ENCODE data around the gene NAPEPLD.
"Not testable (repeated sequence)": the region's sequence is repeated elsewhere in the genome, so short reads cannot be mapped to it uniquely, and the experiment has no call there.

Gene NAPEPLD

GRCh38 chr7:103148994-103149807, at the start of gene NAPEPLD:
NAPEPLD (minus strand) TSS chr7:103149099; CDS start chr7:103128776, 20,323 bp downstream.
- DNase-seq, result peak; percentile 14

GRCh38 chr7:103198079-103198478, 49.2 kb upstream of the NAPEPLD start:
- DNase-seq, result not testable (repeated sequence)

GRCh38 chr7:103195364-103195763, 46.5 kb upstream of the NAPEPLD start:
- not testable (repeated sequence) for DNase-seq

- not testable (repeated sequence) for DNase-seq
Observed at GRCh38 chr7:103172415-103173146, 23.7 kb upstream of the NAPEPLD start.

GRCh38 chr7:103171695-103172414, 23.0 kb upstream of the NAPEPLD start:
- DNase-seq, result not testable (repeated sequence)

GRCh38 chr7:103166921-103167544, 18.1 kb upstream of the NAPEPLD start:
- not testable (repeated sequence) for DNase-seq

GRCh38 chr7:103163087-103163825, 14.4 kb upstream of the NAPEPLD start:
- DNase-seq, result not testable (repeated sequence)

GRCh38 chr7:103162641-103163040, 13.7 kb upstream of the NAPEPLD start:
- not testable (repeated sequence) for DNase-seq

- not testable (repeated sequence) for DNase-seq
Observed at GRCh38 chr7:103161998-103162616, 13.2 kb upstream of the NAPEPLD start.

GRCh38 chr7:103159072-103159471, 10.2 kb upstream of the NAPEPLD start:
- DNase-seq, result not testable (repeated sequence)

- DNase-seq, result not testable (repeated sequence)
Observed at GRCh38 chr7:103155331-103156024, 6.6 kb upstream of the NAPEPLD start.

GRCh38 chr7:103154042-103154441, 5.1 kb upstream of the NAPEPLD start:
- DNase-seq, result no peak

- not testable (repeated sequence) for DNase-seq
Observed at GRCh38 chr7:103152744-103153617, 4.1 kb upstream of the NAPEPLD start.

- not testable (repeated sequence) for DNase-seq
Observed at GRCh38 chr7:103151993-103152676, 3.2 kb upstream of the NAPEPLD start.

- no peak for DNase-seq
Observed at GRCh38 chr7:103150192-103150591, 1.3 kb upstream of the NAPEPLD start.

GRCh38 chr7:103149808-103150180, 895 bp upstream of the NAPEPLD start:
- DNase-seq, result no peak

- DNase-seq, result no peak
Observed at GRCh38 chr7:103148131-103148993, 537 bp downstream of the NAPEPLD start.

GRCh38 chr7:103144754-103145153, 4.1 kb downstream of the NAPEPLD start:
- not testable (repeated sequence) for DNase-seq
